Activated CD4-positive, alpha-beta T cell treated with anti-CD3 and anti-CD28 coated beads for 48 hours (primary cell): ENCODE results near the gene KLF15.
"Not testable (repeated sequence)": the region's sequence is repeated elsewhere in the genome, so short reads cannot be mapped to it uniquely, and the experiment has no call there.

Experiments
- DNase-seq: peaks from one replicate; pipeline ENCODE4 v3.0.0-alpha.2; 2020

Gene KLF15

DNA sequence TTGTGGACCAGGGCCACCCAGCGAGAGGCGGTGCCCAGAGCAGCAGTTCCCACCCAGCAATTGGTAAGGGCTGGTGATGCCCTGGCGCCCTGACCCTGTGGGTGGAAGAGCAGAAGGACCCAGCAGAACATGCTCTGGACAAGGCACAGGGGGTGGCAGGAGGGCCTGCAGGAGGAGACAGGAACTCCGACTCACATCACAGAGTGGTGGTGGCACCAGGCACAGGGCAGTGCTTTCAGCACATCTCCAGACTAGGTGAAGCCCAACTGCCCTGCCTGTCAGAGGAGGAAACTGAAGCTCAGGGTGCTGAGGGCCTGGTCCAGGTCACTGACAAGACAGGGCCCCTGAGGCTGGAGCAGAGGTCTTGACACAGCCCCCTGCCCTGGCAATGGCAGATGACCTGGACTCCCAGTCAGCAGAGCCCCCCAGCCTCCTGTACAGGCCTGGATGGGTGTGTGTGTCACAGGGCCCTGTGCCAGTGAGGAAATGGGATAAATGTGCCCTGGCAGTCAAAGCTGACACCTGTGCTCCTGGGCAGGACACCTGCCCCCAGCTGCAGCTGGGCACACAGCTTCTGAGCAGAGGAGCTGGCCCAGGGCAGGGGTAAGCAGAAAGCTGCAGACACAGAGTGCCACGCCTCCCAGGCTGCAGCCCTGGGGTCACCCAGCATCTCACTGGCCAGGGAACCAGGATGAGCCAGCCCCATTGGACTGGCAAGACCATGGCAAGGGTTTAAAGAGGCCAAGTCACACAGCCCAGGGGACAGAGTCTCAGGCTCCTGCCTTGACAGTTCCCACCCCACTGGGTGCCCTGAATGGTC, 11.4 kb downstream of the KLF15 start:
- DNase-seq: no peak

DNA sequence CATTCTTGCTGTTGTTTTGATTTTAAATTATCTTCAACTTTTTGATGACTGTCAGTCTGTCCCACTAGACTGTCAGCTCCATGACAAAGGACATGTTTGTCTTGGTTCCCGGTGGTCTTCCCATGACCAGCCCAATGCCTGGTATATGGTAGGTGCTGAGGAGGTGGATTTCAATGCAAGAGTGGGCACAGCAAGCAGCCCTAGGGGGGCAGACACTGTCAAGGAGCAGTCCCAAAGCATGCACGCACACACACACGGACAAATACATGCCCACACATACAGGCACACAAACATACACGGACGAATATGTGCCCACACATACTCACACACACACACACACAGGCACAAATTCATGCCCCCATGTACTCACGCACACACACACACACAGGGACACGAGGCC, 12.0 kb downstream of the KLF15 start:
- DNase-seq: no peak

DNA sequence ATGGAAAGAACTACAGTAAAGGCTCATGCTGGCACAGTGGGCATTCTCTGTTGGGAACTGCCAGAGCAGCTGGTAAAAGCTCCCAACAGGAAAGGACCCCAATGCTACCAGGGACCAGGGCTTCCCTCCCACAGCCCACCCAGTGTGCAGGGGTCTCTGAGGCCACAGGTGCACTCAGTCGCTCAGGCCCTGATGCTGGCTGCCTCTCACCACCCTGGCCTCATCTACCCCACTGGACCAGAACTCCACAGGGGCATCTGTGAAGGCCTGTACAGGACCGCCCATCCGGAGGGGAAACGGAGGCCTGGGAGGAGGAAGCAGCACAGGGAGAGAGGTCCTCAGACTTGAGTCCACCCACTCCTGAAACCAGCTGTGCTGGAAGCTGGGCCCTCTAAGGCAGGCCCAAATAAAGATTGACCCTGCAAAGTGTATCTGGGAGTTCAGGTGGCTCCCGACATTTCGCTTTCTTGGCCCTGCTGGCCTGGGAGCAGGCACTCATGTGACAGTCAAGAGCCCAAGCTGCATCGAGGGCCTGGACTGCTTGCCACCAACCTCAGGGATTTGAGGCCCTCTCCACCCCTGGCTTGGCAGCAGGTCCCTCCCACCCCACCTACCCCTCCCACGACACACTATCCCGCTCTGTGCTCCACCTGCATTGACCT, 12.7 kb downstream of the KLF15 start:
- no peak for DNase-seq

DNA sequence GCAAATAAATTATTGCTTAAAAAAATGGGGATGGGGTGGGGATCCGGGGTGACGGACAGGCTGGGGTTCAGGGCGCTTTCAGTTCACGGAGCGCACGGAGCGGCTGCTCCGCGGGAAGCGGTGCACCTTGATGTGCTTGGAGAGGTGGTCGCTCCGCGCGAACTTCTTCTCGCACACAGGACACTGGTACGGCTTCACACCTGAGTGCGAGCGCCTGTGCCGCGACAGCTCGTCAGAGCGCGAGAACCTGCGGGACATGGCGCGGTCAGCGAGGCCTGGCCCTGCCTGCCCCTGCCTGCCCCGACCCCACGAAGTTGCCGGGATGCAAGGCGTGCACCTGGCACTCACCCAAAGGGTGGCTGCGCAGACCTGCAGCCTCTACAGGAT, 13.6 kb downstream of the KLF15 start:
- DNase-seq: no peak

DNA sequence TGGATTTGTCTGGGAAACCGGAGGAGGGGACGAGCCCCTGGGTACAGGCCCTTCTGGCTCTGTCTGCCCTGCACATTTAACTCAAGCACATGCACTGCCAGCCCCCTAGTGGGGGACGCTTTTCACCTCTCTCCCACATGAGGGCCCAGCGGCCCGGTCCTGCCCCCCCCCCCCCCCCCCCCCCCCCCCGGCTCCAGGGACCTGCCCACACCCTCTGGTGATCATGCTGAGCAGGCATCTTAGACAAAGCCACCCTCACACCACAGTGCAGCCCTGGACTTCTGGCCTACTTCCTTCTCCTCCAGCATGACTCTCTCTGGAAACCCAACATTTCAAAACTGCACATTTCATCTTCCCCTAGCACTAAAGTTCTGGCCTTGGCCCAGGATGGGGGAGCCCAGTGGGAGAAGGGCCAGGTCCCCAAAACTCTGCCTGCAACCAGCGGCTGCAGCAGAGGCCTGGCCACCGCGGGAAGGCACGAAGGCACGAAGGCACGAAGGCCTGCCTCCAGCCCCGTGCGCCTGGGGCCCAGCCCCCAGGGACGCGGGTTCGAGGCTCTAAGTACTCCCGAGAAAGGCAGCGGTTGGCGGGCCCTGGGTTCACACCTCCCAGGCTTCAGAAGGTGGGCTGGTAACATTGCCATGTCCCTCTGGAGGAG, 14.1 kb downstream of the KLF15 start:
- no peak for DNase-seq

DNA sequence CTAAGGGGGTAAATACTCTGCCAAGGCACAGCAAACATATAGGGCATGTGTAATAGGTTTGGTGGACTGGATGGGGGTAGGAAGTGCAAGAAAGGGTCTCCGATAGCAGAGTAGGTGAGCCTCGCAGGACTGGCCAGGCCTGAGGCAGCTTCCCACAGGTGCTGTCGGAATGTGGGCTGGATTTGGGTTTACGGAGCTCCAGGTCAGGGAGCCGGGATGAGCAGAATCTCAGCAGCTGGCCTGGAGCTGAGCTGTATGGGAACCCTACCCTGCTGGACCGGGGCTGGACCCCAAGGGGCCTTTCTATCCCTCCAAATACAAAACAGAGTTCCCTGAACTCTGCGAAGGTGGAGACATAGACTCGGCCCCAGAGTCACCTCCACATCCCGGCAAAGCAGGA, 15.0 kb downstream of the KLF15 start:
- no peak for DNase-seq

DNA sequence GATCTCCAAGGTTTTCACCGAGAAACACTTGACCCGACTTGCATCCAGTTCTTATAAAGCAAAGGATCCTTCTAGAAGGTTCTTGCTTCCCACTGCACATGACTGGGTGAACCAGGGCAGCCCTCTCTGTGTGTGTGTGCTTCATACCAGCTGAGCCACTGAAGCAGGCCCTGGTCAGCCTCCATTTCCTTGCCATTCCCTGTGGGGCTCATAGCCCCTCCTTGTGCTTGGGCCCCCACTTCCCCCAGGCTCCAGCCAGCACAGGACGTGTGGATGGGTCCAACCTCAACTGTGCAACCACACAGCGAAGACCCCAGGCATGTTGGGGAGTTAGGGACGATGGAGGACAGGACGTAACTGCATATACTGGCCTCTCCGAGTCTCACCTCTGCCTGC, 15.5 kb downstream of the KLF15 start:
- no peak for DNase-seq

DNA sequence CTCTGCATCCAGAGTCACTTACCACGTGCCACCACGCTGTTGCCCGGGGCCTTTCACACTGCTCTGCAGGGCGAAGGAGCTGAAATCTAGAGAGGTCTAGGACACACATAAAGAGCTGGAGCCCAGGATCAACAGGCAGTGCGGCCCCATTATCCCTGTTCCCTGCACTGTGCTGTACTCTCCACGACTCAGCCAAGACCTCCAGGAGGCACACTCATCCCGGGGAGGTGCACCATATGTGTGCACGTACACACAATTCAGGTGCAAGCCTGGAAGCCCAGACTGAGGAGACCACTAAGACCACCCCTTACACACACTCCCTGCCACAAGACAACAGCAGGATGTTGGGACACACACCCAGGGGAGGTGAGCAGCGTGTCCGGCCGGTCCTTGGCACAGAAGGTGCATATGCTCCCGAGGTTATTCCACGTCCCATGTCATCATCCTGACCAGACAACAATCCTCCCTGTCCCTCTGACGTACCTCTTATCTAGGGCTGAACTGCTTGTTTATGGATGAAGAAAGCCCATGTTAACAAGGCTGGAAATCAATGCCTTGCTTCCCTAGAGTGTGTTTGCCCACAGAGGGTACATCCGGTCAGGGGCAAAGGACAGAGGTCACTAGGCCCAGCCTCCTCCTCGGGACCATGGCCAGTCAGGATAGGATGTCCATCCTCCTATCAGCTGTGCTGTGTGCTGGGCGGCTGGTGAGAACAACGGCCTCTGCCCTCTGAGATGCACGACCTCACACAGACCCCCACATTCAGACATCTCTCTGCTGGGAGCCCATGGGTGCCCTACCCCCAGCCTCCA, 16.1 kb downstream of the KLF15 start:
- DNase-seq: no peak

DNA sequence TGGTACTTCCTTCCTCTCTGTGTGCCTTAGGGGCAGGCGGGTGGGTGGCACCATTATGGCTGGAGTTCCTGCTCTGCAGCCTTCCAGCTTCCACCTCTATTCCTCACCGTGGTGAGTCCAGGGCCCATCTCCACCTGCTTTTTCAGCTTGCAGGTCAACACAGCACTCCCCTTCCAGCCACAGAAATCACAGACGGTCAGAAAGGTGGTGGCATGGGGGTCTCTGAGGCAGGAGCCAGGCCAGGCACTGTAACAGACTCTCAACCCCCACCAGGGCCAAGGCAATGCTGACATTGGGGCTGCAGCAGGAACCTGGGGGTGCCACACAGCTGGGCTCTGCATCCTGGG, 16.6 kb downstream of the KLF15 start:
- DNase-seq: no peak

DNA sequence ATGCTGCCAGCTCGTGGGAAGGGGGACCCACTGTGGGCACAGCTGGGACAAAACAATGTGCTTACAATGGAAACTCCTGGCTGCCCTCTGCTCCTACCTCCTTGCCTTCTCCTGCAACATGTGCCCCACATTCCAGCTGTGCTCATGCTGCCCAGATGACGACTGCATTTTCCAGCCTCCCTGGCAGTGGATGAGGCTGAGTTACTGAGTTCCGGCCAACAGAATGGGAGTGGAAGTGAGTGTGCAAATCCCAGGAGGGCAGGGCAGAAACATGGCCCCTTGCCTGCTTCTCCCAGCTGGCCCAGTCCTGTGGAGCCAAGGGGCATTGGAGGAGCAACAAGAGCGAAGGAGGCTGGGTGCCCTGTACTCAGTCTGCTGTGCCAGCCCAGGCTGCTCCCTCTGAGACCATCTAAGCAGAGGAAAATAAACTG, 17.1 kb downstream of the KLF15 start:
- DNase-seq: no peak

DNA sequence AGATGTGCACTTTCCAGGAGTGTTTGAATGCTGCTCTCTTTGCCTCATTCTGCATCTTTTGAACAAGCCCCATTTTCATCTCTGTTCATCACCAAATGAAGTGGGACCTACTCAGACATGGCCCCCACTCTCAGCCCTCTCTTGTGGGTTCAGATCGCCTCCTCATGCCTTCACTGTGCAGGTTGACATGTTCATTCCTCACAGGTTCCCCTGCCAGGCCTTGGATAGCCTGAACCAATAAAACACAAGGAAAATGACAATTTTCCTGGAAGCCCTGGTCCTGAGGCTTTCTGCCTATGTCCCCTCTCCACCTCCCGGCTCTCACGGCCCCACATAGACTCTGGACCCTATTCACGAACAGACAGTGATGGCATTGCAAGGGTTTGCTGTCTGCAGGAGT, 17.7 kb downstream of the KLF15 start:
- DNase-seq: no peak

DNA sequence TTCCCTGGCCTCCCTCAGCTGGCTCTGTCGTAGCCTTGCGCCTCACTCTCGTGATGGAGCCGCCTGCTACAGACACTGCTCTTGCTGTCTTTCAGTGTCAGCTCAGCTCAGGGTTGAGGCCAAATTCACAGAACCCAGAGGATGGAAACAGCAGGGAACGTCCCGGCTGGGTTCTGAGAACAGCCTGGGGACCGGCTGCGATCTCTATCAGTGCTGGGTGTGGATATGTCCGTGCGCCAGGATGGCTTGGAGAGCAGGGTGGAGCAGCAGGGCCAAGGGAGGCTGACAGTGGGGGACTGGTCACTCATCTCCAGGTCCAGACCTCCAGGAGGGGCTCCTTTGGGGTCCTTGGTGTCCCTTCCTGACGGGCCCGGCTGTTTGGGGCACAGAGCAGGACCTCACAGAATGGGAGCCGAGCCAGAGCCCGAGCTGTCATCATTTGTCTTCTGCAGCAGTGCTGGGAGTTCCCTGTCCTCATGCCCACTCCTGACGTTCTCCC, 18.4 kb downstream of the KLF15 start:
- no peak for DNase-seq

DNA sequence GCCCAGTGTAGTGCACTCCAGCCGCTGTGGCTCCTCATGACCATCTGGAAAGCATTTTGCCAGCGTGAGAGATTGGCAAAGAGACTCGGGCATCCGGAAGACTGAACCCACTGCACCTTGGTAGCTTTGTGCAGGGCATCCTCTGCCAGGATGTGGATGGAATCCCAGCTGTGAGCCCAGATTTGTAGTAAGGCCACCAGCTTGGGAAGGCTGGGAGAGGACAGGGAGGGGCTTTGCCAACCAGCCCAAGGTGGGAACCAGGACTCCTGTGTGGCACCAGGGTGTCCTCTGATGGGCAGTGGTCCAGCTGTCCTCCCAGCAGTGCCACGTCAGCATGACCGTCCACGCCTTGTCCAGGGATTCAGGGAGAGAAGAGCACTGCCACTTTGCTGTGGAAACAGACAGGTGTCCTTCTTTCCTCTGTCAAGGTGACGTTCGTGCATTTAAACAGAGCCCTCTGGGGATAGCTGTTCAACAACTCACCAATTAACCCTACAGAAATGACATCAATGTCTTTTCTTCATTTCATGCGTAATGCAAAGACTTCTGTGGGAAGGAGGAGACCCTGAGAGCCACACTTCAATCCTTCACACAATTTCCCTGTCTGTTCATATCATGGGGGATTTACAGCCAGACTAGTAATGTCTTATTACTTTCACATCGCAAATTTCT, 19.1 kb downstream of the KLF15 start:
- DNase-seq: no peak

DNA sequence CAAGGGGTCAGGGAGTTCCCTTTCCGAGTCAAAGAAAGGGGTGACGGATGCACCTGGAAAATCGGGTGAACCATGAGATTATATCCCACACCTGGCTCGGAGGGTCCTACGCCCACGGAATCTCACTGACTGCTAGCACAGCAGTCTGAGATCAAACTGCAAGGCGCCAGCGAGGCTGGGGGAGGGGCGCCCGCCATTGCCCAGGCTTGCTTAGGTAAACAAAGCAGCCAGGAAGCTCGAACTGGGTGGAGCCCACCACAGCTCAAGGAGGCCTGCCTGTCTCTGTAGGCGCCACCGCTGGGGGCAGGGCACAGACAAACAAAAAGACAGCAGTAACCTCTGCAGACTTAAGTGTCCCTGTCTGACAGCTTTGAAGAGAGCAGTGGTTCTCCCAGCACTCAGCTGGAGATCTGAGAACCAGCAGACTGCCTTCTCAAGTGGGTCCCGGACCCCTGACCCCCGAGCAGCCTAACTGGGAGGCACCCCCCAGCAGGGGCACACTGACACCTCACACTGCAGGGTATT, 25.3 kb downstream of the KLF15 start:
- not testable (repeated sequence) for DNase-seq

DNA sequence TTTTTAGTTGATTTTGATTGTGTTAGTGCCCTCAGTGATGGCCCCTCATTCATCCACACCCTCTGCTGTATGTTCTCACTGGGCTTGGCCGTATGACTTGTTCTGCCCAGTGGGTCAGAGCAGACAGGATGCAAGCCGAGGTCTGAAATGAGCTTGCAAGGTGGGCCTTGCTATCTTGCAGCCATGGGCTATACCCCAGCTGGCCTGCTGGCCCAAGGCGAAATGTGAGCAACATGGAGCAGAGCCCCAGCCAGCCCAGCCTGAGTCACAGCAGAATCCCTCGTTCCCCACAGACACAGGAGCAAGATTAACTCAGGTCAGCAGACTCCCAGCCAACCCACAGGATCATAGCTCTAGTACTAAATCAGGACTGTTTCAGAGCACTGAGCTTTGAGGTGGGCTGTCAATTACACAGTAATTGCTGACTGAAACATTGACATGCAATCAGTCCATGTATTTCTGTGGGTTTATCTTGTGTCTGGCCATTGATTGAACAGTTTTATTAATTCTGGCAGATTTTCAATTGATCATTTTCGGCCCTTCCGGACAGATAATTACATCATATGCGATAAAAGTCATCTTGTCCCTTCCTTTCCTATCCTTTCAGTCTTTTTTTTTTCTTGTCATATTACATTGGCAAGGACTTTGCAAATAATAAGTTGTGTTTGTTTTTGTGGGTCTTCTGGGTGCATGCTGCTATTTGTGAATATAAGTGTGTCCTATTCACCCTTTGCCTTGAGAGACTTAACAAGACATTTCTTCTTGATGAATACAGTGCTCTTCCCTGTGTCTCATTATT, 27.1 kb downstream of the KLF15 start:
- no peak for DNase-seq

DNA sequence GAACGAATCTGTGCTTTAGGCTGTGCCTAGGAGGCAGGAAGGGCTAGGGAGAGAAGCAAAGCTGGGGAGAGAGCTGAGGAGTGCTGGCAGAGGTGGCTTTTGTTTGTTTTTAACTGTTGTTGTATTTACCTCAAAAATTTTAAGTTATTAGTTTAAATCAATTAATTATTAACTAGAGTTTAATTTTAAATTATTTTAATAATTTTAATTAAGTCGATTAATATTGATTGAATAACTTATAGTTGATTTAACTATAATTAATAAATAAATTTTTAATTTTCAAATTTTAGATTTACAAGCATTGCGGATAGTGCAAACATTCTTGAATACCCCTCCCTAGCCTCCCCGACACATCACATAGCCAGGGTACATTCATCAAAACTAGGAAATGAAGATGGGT, 30.6 kb downstream of the KLF15 start:
- no peak for DNase-seq

DNA sequence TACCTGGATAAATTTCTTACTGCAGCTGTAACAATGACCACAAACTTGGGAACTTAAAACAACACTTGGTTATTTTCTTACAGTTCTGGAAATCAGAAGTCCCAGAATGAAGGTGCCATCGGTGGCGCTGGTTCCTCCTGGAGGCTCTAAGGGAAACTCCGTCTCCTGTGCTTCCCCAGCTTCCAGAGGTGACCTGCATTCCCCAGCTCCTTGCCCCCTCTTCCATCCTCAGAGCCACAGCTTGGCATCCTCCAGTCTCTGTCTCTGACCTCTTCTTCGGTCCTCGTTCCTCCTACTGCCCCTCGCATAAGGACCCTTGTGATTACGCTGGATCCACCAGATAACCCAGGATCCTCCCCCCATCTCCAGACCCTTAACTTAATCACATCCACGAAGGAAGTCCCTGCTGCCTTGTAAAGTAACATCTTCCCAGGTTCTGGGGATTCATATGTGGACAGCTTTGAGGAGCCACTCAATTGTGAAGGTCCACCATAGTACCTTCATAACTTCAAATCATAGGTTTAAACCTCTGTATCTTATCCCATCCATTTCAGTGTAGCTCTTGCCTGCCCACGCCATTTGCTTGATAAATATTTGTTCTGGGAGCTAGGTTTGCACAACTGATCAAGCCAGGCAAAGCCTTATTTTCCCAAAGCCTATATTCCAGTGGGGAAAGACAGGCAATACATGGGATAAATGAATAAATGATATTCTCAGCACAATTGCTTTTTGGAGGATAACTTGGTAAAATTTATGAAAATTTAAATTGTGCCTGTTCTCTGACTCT, 34.8 kb downstream of the KLF15 start:
- no peak for DNase-seq

DNA sequence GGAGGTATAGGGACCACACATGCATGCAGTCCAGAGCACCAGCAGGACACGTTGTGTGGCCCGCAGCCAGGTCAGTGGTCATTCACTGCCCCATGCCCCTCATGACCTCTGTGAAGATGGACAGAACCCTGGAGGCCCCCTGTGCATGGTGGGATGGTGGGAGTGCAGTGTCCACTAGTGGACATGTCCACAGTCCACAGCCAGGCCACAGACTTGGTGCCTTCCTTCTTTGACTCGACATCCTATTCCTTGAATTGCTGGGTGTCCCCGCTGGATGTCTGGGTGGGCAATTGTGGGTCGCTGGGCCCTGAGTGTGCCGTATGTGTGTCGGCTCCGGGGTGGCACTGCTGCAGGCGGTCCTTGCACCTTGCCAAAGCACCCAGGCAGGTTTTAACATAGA, 35.7 kb downstream of the KLF15 start:
- DNase-seq: no peak

DNA sequence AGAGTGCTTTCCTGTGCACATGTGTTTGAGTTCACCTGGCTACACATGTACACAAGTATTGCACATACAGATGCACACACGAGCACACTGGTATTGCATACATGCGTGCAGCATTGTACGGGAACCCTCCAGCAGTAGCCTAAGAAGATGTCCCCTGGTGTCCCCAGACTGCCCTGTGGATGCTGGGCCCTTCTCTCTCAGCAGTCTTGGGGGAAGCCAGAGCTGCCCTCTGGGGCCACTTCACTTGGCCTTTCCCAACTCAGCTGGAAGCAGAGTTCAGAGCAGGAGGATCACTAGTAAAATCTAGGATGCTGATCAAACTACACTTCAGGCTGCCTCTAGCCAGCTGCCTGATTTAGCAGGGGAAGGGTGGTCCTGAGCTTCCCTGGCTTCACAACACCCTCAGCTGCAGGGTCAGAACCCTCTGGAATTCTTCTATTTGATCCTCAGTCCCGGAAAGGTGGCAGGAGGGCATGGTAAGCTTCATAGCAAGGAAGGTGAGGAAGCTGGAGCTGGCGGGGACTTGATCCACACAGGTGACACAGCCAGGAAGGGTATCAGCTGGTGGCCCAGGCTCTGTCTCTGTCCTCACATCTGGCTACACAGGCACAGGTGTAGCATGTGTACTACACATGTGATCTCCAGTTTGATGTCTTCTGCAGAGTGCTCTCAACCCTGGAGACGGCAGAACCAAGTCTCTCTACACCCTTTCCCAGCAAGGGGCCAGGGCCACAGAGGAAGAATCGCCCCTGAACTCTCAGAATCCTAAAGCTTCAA, 36.5 kb downstream of the KLF15 start:
- DNase-seq: no peak
